ENCODE results near the gene AOC2.

Gene AOC2

GRCh38 chr17:42844271-42844670 lies at the start of gene AOC2:
Gene AOC2, plus strand, starts transcription at chr17:42844580. Its CDS starts 47 bp downstream, at chr17:42844627.
- peak; percentile 44 for DNase-seq (ENCODE audit: low read depth)
- no peak for TF ChIP-seq CTCF (conservative IDR thresholded peaks at IDR 0.05; ENCODE audit: control insufficient read depth, insufficient read depth, low read depth, low read length)
- no peak within 1 kb of the TSS for H3K4me3 ChIP-seq (ENCODE audit: control insufficient read depth, low read depth, low read length)

GRCh38 chr17:42795061-42795460 lies 49.3 kb upstream of the AOC2 start:
- DNase-seq (ENCODE audit: low read depth): no peak
- H3K4me3 ChIP-seq (ENCODE audit: control insufficient read depth, low read depth, low read length): no peak overlapping the region
- no peak for TF ChIP-seq CTCF (conservative IDR thresholded peaks at IDR 0.05; ENCODE audit: control insufficient read depth, insufficient read depth, low read depth, low read length)

- H3K4me3 ChIP-seq (ENCODE audit: control insufficient read depth, low read depth, low read length): no peak overlapping the region
- TF ChIP-seq CTCF (conservative IDR thresholded peaks at IDR 0.05; ENCODE audit: control insufficient read depth, insufficient read depth, low read depth, low read length): no peak
- no peak for DNase-seq (ENCODE audit: low read depth)
Measured at GRCh38 chr17:42795465-42795864, 48.9 kb upstream of the AOC2 start.

- no peak for TF ChIP-seq CTCF (conservative IDR thresholded peaks at IDR 0.05; ENCODE audit: control insufficient read depth, insufficient read depth, low read depth, low read length)
Measured at GRCh38 chr17:42796066-42796758, 48.2 kb upstream of the AOC2 start.

GRCh38 chr17:42797067-42798007 lies 47.0 kb upstream of the AOC2 start:
- peak overlapping the region; percentile 94 for H3K4me3 ChIP-seq (ENCODE audit: control insufficient read depth, low read depth, low read length)
- no peak for TF ChIP-seq CTCF (conservative IDR thresholded peaks at IDR 0.05; ENCODE audit: control insufficient read depth, insufficient read depth, low read depth, low read length)
- DNase-seq (ENCODE audit: low read depth): no peak

More at GRCh38 chr17:42796066-42796758, 48.2 kb upstream of the AOC2 start:
- DNase-seq (ENCODE audit: low read depth): no peak
- H3K4me3 ChIP-seq (ENCODE audit: control insufficient read depth, low read depth, low read length): no peak overlapping the region

- DNase-seq (ENCODE audit: low read depth): no peak
- peak overlapping the region; percentile 94 for H3K4me3 ChIP-seq (ENCODE audit: control insufficient read depth, low read depth, low read length)
- TF ChIP-seq CTCF (conservative IDR thresholded peaks at IDR 0.05; ENCODE audit: control insufficient read depth, insufficient read depth, low read depth, low read length): no peak
Measured at GRCh38 chr17:42798011-42798382, 46.4 kb upstream of the AOC2 start.
